HepG2 (cell line): ENCODE measurements around the gene IFI27.

Experiments used
- POLR2AphosphoS5 ChIP-seq: IDR thresholded peaks from 2 replicates; pipeline ENCODE4 v1.6.1; 2012; ENCODE audit warnings: low read depth, low read length
- RBFOX2 ChIP-seq: fragments of 200-400 bp; formaldehyde crosslinking; IDR thresholded peaks from 2 replicates; pipeline ENCODE4 v1.6.1; 2017; ENCODE audit warnings: low read depth, mild to moderate bottlenecking, low read length
- ZNF317 ChIP-seq: sonication (generic); formaldehyde crosslinking; IDR thresholded peaks from 2 replicates; pipeline ENCODE4 v1.5.0; 2020; ENCODE audit warnings: mild to moderate bottlenecking, missing genetic modification reagents

- TF ChIP-seq RBFOX2 (no peak), POLR2AphosphoS5 (no peak), ZNF317 (no peak)
These were observed 32.3 kb downstream of the IFI27 start for GRCh38 chr14:94142836-94143235.
